AG04450 (cell line): ENCODE measurements around the gene UHRF1. TPM values are rescaled to one million over a fixed set of nuclear protein-coding genes. Genes with fewer than 3 reads are reported as not detected.
"Not testable (repeated sequence)": the region's sequence is repeated elsewhere in the genome, so short reads cannot be mapped to it uniquely, and the experiment has no call there.

Experiments used
- CTCF ChIA-PET: fragments of 300-600, 350-600 bp; formaldehyde crosslinking; extraction: SDS; loops from one replicate; lab custom pipeline; 2022; ENCODE audit warnings: antibody characterized with exemption, inconsistent platforms; lab: Charles Lee
- POLR2A ChIA-PET: fragments of 350-600 bp; formaldehyde crosslinking; extraction: SDS; loops from one replicate; lab custom pipeline; 2021; ENCODE audit warnings: antibody characterized with exemption, inconsistent platforms; lab: Yijun Ruan, JAX
- DNase-seq: peaks from one replicate; pipeline ENCODE4 v3.0.0-alpha.2; 2011; ENCODE audit warnings: low read depth, low spot score
- H3K27ac ChIP-seq: one replicate; pipeline ENCODE4 v1.5.1; 2012; ENCODE audit warnings: low read depth, low read length, control low read depth
- H3K27me3 ChIP-seq: one replicate; pipeline ENCODE4 v1.6.0; 2012; ENCODE audit warnings: low read length; ENCODE audit not compliant: control insufficient read depth, insufficient read depth
- H3K4me3 ChIP-seq: 2 replicates; pipeline ENCODE4 v1.5.1; 2011; ENCODE audit warnings: mild to moderate bottlenecking, low read depth, low read length, control low read depth
- H3K9me3 ChIP-seq: 2 replicates; pipeline ENCODE4 v1.5.1; 2012; ENCODE audit warnings: low read length; ENCODE audit not compliant: control insufficient read depth, insufficient read depth
- polyA plus RNA-seq: library from polyadenylated mRNA; depleted of rRNA; stranded (reverse); fragments of >200 nt; gene quantifications from 2 replicates; pipeline ENCODE4 v1.2.3, GENCODE V29; 2011
- TF ChIP-seq, protein P1 (sequence below): IDR thresholded peaks from 2 replicates; pipeline ENCODE4 v1.5.1; 2011; ENCODE audit warnings: low read depth, low read length, control low read depth, inconsistent platforms

Gene UHRF1
- polyA plus RNA-seq, 1 experiment = 6.1 TPM

DNA sequence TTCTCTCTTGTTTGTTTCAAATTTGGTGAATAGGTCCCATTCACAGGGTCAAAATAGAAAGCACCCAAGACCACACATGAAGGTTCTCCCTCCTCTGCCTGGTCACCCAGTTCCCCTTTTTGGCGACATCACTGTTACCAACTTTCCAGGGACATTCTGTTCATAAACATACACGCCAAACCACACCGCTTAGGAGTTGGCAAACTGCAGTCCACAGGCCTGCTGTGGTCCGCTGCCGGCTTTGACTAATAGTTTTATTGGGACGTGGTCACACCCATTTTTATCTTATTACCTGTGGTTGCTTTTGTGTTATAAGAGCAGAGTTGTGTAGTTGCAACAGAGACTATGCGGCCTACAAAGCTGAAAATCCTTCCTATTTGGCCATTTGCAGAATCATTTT lies 24.2 kb downstream of the UHRF1 start:
- Histone ChIP-seq H3K27ac (no peak overlapping the region), H3K4me3 (no peak overlapping the region), H3K9me3 (peaks cover 13% of the 10 kb centered on the region; the same call in 1 of the 2 replicates), H3K27me3 (no peaks in the 10 kb centered on the region)
- CTCF ChIA-PET = interaction anchor here (0.6 kb wide), 1 partner anchor 99 kb away, joined by 4 read pairs; no protein-coding TSS in a partner anchor
- POLR2A ChIA-PET = no interaction called here
- TF ChIP-seq, protein P1, sequence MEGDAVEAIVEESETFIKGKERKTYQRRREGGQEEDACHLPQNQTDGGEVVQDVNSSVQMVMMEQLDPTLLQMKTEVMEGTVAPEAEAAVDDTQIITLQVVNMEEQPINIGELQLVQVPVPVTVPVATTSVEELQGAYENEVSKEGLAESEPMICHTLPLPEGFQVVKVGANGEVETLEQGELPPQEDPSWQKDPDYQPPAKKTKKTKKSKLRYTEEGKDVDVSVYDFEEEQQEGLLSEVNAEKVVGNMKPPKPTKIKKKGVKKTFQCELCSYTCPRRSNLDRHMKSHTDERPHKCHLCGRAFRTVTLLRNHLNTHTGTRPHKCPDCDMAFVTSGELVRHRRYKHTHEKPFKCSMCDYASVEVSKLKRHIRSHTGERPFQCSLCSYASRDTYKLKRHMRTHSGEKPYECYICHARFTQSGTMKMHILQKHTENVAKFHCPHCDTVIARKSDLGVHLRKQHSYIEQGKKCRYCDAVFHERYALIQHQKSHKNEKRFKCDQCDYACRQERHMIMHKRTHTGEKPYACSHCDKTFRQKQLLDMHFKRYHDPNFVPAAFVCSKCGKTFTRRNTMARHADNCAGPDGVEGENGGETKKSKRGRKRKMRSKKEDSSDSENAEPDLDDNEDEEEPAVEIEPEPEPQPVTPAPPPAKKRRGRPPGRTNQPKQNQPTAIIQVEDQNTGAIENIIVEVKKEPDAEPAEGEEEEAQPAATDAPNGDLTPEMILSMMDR = no peak
- DNase-seq = no peak

- TF ChIP-seq, protein P1 = no peak
- Histone ChIP-seq H3K9me3 (peaks cover 10% of the 10 kb centered on the region; the same call in 1 of the 2 replicates), H3K27me3 (no peaks in the 10 kb centered on the region), H3K27ac (no peak overlapping the region), H3K4me3 (no peak overlapping the region)
- DNase-seq = no peak
- POLR2A ChIA-PET = interaction anchor here (1.0 kb wide), 1 partner anchor 15 kb away, joined by 3 read pairs; no protein-coding TSS in a partner anchor
- CTCF ChIA-PET = interaction anchor here (0.7 kb wide), 1 partner anchor 23 kb away, joined by 3 read pairs; no protein-coding TSS in a partner anchor
Measured at GRCh38 chr19:4935444-4935843, 26.1 kb downstream of the UHRF1 start.

GRCh38 chr19:4937060-4937459 lies 27.8 kb downstream of the UHRF1 start:
- DNase-seq = no peak
- ChIA-PET CTCF (interaction anchor here (1.4 kb wide), 1 partner anchor 128 kb away, joined by 3 read pairs; no protein-coding TSS in a partner anchor), POLR2A (interaction anchor here (0.5 to 0.6 kb wide), 3 partner anchors 11 to 47 kb away, joined by 4 to 6 read pairs (median 4); no protein-coding TSS in a partner anchor)
- TF ChIP-seq, protein P1 = no peak
- Histone ChIP-seq H3K4me3 (no peak overlapping the region), H3K9me3 (peaks cover 6% of the 10 kb centered on the region; the same call in 1 of the 2 replicates), H3K27me3 (no peaks in the 10 kb centered on the region), H3K27ac (no peak overlapping the region)

DNA sequence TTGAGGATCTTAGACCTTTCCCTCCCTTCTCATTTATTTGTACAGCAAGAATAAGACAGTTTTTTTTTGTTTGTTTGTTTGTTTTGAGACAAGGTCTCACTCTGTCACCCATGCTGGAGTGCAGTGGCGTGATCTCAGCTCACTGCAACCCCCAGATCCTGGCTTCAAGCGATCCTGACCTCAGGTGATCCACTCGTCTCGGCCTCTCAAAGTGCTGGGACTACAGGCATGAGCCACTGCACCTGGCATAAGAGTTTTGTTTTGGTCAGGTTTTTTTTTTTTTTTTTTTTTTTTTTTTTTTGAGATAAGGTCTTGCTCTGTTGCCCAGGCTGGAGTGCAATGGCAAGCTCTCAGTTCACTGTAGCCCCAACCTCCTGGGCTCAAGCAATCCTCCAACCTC lies 29.2 kb downstream of the UHRF1 start:
- ChIA-PET POLR2A (interaction anchor here (0.7 to 0.8 kb wide), 2 partner anchors 10 to 26 kb away, joined by 3 read pairs; no protein-coding TSS in a partner anchor), CTCF (interaction anchor here (0.6 to 1.4 kb wide), 2 partner anchors 129 to 1648 kb away, joined by 3 to 7 read pairs; no protein-coding TSS in a partner anchor)
- not testable (repeated sequence) for H3K27ac ChIP-seq, H3K4me3 ChIP-seq, DNase-seq, H3K27me3 ChIP-seq, H3K9me3 ChIP-seq

DNA sequence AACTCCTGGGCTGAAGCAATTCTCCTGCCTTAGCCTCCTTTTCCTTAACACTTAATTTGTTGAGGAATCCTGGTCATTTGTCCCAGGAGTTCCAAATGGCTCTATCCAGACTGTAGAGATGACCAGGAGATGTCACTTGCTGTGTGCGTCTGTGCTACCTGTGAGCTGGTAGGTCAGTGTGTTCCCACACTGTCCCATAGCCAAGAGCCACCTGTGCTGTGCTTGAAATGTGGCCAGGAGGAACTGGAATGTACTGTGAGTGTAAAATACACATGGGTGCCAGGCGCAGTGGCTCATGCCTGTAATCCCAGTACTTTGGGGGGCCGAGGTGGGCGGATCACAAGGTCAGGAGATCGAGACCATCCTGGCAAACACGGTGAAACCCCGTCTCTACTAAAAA lies 30.2 kb downstream of the UHRF1 start:
- ChIA-PET CTCF (no interaction called here), POLR2A (no interaction called here)
- Histone ChIP-seq H3K9me3 (no peaks in the 10 kb centered on the region; the same call in 1 of the 2 replicates), H3K4me3 (no peak overlapping the region), H3K27me3 (no peaks in the 10 kb centered on the region), H3K27ac (no peak overlapping the region)
- TF ChIP-seq, protein P1 = no peak
- DNase-seq = no peak

- not testable (repeated sequence) for H3K4me3 ChIP-seq, DNase-seq, H3K9me3 ChIP-seq, H3K27ac ChIP-seq, H3K27me3 ChIP-seq
- POLR2A ChIA-PET = interaction anchor here (0.6 kb wide), 1 partner anchor 121 kb away, joined by 3 read pairs; no protein-coding TSS in a partner anchor
- CTCF ChIA-PET = interaction anchor here (0.6 to 0.7 kb wide), 3 partner anchors 25 to 305 kb away, joined by 3 to 7 read pairs (median 6); no protein-coding TSS in a partner anchor
Measured at GRCh38 chr19:4941638-4942169, 32.4 kb downstream of the UHRF1 start.

DNA sequence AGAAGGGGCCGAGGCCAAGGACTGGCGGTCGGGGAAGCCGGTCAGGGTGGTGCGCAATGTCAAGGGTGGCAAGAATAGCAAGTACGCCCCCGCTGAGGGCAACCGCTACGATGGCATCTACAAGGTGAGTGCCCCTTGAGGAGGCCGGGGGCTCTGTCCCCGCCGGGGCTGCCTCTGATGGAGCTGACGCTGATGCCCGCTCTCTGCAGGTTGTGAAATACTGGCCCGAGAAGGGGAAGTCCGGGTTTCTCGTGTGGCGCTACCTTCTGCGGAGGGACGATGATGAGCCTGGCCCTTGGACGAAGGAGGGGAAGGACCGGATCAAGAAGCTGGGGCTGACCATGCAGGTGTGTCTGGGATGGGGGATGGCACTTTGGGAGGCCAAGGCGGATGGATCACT lies 41.3 kb downstream of the UHRF1 start:
- H3K4me3 ChIP-seq, H3K27ac ChIP-seq, CTCF ChIA-PET, H3K9me3 ChIP-seq, DNase-seq, H3K27me3 ChIP-seq: not testable (repeated sequence)
- POLR2A ChIA-PET = interaction anchor here (1.2 kb wide), 1 partner anchor 15 kb away, joined by 3 read pairs; no protein-coding TSS in a partner anchor
